ENCODE results near the gene SLC7A14.

DNA sequence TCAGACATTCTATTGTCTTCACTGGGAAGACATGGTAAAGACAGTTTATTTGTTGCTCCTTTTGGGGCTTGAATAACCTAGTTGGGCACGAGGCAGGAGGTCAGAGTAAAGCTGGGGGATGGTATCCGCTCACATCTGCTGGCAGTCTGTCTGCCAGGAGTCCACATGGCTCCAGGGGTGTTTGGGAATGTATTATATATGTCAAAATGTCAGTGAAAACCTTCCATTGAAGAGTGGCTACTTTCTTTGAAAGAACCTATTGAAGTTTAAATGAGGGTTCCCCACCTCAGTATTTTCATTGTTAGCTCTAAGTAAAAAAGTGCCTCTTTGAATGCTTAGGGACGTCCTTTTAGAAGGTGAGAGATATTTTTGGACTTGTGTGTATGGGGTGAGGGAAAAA is 98.8 kb downstream of the SLC7A14 start:
- TF ChIP-seq, protein P1, sequence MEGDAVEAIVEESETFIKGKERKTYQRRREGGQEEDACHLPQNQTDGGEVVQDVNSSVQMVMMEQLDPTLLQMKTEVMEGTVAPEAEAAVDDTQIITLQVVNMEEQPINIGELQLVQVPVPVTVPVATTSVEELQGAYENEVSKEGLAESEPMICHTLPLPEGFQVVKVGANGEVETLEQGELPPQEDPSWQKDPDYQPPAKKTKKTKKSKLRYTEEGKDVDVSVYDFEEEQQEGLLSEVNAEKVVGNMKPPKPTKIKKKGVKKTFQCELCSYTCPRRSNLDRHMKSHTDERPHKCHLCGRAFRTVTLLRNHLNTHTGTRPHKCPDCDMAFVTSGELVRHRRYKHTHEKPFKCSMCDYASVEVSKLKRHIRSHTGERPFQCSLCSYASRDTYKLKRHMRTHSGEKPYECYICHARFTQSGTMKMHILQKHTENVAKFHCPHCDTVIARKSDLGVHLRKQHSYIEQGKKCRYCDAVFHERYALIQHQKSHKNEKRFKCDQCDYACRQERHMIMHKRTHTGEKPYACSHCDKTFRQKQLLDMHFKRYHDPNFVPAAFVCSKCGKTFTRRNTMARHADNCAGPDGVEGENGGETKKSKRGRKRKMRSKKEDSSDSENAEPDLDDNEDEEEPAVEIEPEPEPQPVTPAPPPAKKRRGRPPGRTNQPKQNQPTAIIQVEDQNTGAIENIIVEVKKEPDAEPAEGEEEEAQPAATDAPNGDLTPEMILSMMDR (conservative IDR thresholded peaks at IDR 0.05; ENCODE audit: low read length): no peak
- TF ChIP-seq EZH2phosphoT487 (IDR thresholded peaks at IDR 0.05; ENCODE audit: borderline replicate concordance): no peak
